Activated CD8-positive, alpha-beta T cell treated with anti-CD3 and anti-CD28 coated beads for 36 hours (primary cell): Measurements from ENCODE around the gene TMEM72. TPM values are rescaled to one million over a fixed set of nuclear protein-coding genes. Genes with fewer than 3 reads are reported as not detected.

Source experiments
- ATAC-seq: fragments of 200-7000 bp; cut with Tn5 transposase; one replicate; pipeline ENCODE4 v1.10.0; 2021; ENCODE audit warnings: mild to moderate bottlenecking, moderate library complexity
- CTCF ChIA-PET: fragments of 350-600 bp; sonication (Branson Sonifier 250); formaldehyde crosslinking; loops from one replicate; lab custom pipeline; 2021; ENCODE audit warnings: antibody characterized with exemption; lab: Charles Lee
- POLR2A ChIA-PET: fragments of 350-600 bp; sonication (Branson Sonifier 250); formaldehyde crosslinking; loops from one replicate; lab custom pipeline; 2021; ENCODE audit warnings: antibody characterized with exemption; lab: Charles Lee
- DNase-seq: peaks from one replicate; pipeline ENCODE4 v3.0.0-alpha.2; 2020
- H3K27ac Mint-ChIP-seq: one replicate; pipeline ENCODE4 v1.8.0; 2021; ENCODE audit warnings: mild to moderate bottlenecking, mixed read lengths
- H3K27me3 Mint-ChIP-seq: one replicate; pipeline ENCODE4 v1.8.0; 2021; ENCODE audit warnings: mixed read lengths
- H3K36me3 Mint-ChIP-seq: one replicate; pipeline ENCODE4 v1.8.0; 2021; ENCODE audit warnings: low read depth, mixed read lengths
- H3K4me1 Mint-ChIP-seq: one replicate; pipeline ENCODE4 v1.8.0; 2021; ENCODE audit warnings: low read depth, mixed read lengths
- H3K4me3 Mint-ChIP-seq: one replicate; pipeline ENCODE4 v1.8.0; 2021; ENCODE audit warnings: mild to moderate bottlenecking, moderate library complexity, mixed read lengths
- H3K9me3 Mint-ChIP-seq: one replicate; pipeline ENCODE4 v1.8.0; 2021; ENCODE audit warnings: mixed read lengths
- CTCF ChIP-seq: fragments of 200-600 bp; IDR thresholded peaks from one replicate; pipeline ENCODE4 v1.8.0; 2022; ENCODE audit warnings: antibody characterized with exemption, mild to moderate bottlenecking
- intact Hi-C: fragments of 100-400 bp; cut with micrococcal nuclease; formaldehyde crosslinking; loops from one replicate; pipeline ENCODE4 v1.10.0; 2022
- total RNA-seq, 2 experiments: library from RNA; stranded (reverse); gene quantifications; one replicate each; pipeline ENCODE4 v1.2.3, GENCODE V29; 2021

The TMEM72 gene
- total RNA-seq, 2 experiments from 2014 or later = not detected

- Mint-ChIP-seq H3K27me3 (no peaks in the 10 kb centered on the region), H3K4me3 (peak overlapping the region; percentile 81), H3K4me1 (peaks cover 12% of the 10 kb centered on the region), H3K27ac (no peak overlapping the region), H3K9me3 (no peaks in the 10 kb centered on the region), H3K36me3 (peaks cover 8% of the 10 kb centered on the region)
- intact Hi-C loops = no loop called here
- DNase-seq (no peak), ATAC-seq (no peak)
- POLR2A ChIA-PET = no interaction called here
- CTCF ChIA-PET = no interaction called here
- no peak for TF ChIP-seq CTCF
Observed at GRCh38 chr10:44960088-44960460, 48.9 kb downstream of the TMEM72 start.

- Mint-ChIP-seq H3K4me3 (peak overlapping the region; percentile 81), H3K9me3 (no peaks in the 10 kb centered on the region), H3K4me1 (peaks cover 15% of the 10 kb centered on the region), H3K36me3 (peaks cover 8% of the 10 kb centered on the region), H3K27me3 (no peaks in the 10 kb centered on the region), H3K27ac (no peak overlapping the region)
- no peak for ATAC-seq
- intact Hi-C loops = no loop called here
- ChIA-PET CTCF (interaction anchor here (1.2 to 4.3 kb wide), 2 partner anchors 11 to 28 kb away, joined by 3 to 22 read pairs; no protein-coding TSS in a partner anchor), POLR2A (no interaction called here)
- no peak for DNase-seq
- TF ChIP-seq CTCF = no peak
Observed at GRCh38 chr10:44960482-44961229, 49.5 kb downstream of the TMEM72 start.

GRCh38 chr10:44961230-44961571, 50.1 kb downstream of the TMEM72 start:
- DNase-seq = no peak
- Mint-ChIP-seq H3K36me3 (peaks cover 7% of the 10 kb centered on the region), H3K4me1 (peaks cover 21% of the 10 kb centered on the region), H3K4me3 (no peak overlapping the region), H3K27me3 (no peaks in the 10 kb centered on the region), H3K27ac (no peak overlapping the region), H3K9me3 (no peaks in the 10 kb centered on the region)
- intact Hi-C loops = no loop called here
- CTCF ChIA-PET = interaction anchor here (1.2 to 4.3 kb wide), 2 partner anchors 11 to 29 kb away, joined by 3 to 22 read pairs; no protein-coding TSS in a partner anchor
- POLR2A ChIA-PET = no interaction called here
- no peak for ATAC-seq
- TF ChIP-seq CTCF = no peak

- peaks cover 25% of the 10 kb centered on the region for H3K4me1 Mint-ChIP-seq
- H3K27ac Mint-ChIP-seq = no peak overlapping the region
- POLR2A ChIA-PET = interaction anchor here (1.0 kb wide), 1 partner anchor 38 kb away, joined by 4 read pairs; no protein-coding TSS in a partner anchor
Observed at GRCh38 chr10:44961931-44962750, 51.0 kb downstream of the TMEM72 start.

More at GRCh38 chr10:44961931-44962750, 51.0 kb downstream of the TMEM72 start:
- Mint-ChIP-seq H3K27me3 (no peaks in the 10 kb centered on the region), H3K36me3 (no peaks in the 10 kb centered on the region), H3K9me3 (no peaks in the 10 kb centered on the region), H3K4me3 (no peak overlapping the region)
- CTCF ChIA-PET = interaction anchor here (1.2 to 4.3 kb wide), 3 partner anchors 12 to 30 kb away, joined by 3 to 22 read pairs (median 4); no protein-coding TSS in a partner anchor
- no peak for ATAC-seq
- intact Hi-C loops = no loop called here
- no peak for DNase-seq
- no peak for TF ChIP-seq CTCF
